DOHH2 (cell line): ENCODE results near the gene SYTL1.

Experiments
- H3F3A ChIP-seq: fragments of 200-600 bp; sonication (generic), shearing (Covaris generic); 2 replicates; pipeline ENCODE4 v1.6.0; 2016; ENCODE audit warnings: antibody characterized with exemption, mild to moderate bottlenecking; ENCODE audit not compliant: control insufficient read depth, insufficient read depth
- H3K27ac ChIP-seq: fragments of 200-600 bp; sonication (generic); 2 replicates; pipeline ENCODE4 v1.5.1; 2014; ENCODE audit warnings: low read depth, mild to moderate bottlenecking, low read length, moderate library complexity
- H3K27me3 ChIP-seq: fragments of 200-600 bp; sonication (generic); 2 replicates; pipeline ENCODE4 v1.6.1; 2014; ENCODE audit warnings: mild to moderate bottlenecking, low read length, mixed read lengths; ENCODE audit not compliant: control insufficient read depth
- H3K36me3 ChIP-seq: fragments of 200-600 bp; sonication (generic); 2 replicates; pipeline ENCODE4 v1.6.1; 2014; ENCODE audit warnings: mild to moderate bottlenecking, low read length, moderate library complexity, mixed read lengths; ENCODE audit not compliant: control insufficient read depth
- H3K4me1 ChIP-seq: fragments of 200-600 bp; sonication (generic); 2 replicates; pipeline ENCODE4 v1.6.1; 2014; ENCODE audit warnings: mild to moderate bottlenecking, low read length, mixed read lengths; ENCODE audit not compliant: control insufficient read depth
- H3K4me2 ChIP-seq: fragments of 200-600 bp; sonication (generic); 2 replicates; pipeline ENCODE4 v1.6.0; 2014; ENCODE audit warnings: mild to moderate bottlenecking, low read length, moderate library complexity
- H3K4me3 ChIP-seq: fragments of 200-600 bp; sonication (generic); 2 replicates; pipeline ENCODE4 v1.5.1; 2014; ENCODE audit warnings: mild to moderate bottlenecking, low read length, mixed read lengths
- H3K79me2 ChIP-seq: fragments of 200-600 bp; sonication (generic); 2 replicates; pipeline ENCODE4 v1.6.1; 2014; ENCODE audit warnings: mild to moderate bottlenecking, low read length, mixed read lengths; ENCODE audit not compliant: control insufficient read depth
- H3K9me2 ChIP-seq: fragments of 200-600 bp; sonication (generic); replicated peaks from 2 replicates; pipeline ENCODE4 v1.6.1; 2014; ENCODE audit warnings: mild to moderate bottlenecking, low read length, mixed read lengths; ENCODE audit not compliant: control insufficient read depth
- H3K9me3 ChIP-seq: fragments of 200-600 bp; sonication (generic); 2 replicates; pipeline ENCODE4 v1.6.1; 2014; ENCODE audit warnings: antibody characterized with exemption, low read length, mixed read lengths; ENCODE audit not compliant: control insufficient read depth, insufficient read depth
- H4K20me1 ChIP-seq: fragments of 200-600 bp; sonication (generic); 2 replicates; pipeline ENCODE4 v1.6.0; 2014; ENCODE audit warnings: low read depth, mild to moderate bottlenecking, antibody characterized with exemption, low read length, moderate library complexity; ENCODE audit not compliant: control insufficient read depth, insufficient read depth
- EZH2phosphoT487 ChIP-seq: fragments of 200-600 bp; sonication (generic); IDR thresholded peaks from 2 replicates; pipeline ENCODE4 v1.6.1; 2017; ENCODE audit warnings: borderline replicate concordance, mild to moderate bottlenecking, antibody characterized with exemption, low read length, moderate library complexity, mixed read lengths
- TF ChIP-seq, protein P1 (sequence below): fragments of 200-600 bp; sonication (generic); IDR thresholded peaks from one replicate; pipeline ENCODE4 v1.5.1; 2014; ENCODE audit warnings: antibody characterized with exemption, mild to moderate bottlenecking, low read depth, low read length; ENCODE audit not compliant: poor library complexity, severe bottlenecking

The SYTL1 gene

DNA sequence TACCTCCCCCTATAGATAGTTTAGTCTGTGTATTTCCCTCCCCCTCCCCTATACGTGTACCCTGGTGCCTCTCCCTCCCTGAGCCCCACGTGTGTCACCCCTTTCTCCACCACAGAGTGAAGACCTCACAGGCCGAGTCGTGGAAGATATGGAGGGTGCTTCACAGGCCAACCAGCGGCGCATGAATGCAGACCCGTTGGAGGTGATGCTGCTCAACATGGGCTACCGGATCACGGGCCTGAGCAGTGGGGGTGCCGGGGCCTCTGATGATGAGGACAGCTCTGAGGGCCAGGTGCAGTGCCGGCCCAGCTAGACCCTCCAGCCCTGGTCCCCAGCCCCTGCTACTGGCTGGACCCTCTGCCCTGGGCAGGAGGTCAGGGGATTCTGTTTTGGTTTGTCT lies 35.8 kb upstream of the SYTL1 start:
- no peaks in the 10 kb centered on the region for H3F3A ChIP-seq

GRCh38 chr1:27306892-27307761 lies 34.7 kb upstream of the SYTL1 start:
- Histone ChIP-seq H3K9me3 (no peaks in the 10 kb centered on the region), H3K4me3 (no peak overlapping the region), H3K79me2 (no peaks in the 10 kb centered on the region), H3K36me3 (no peaks in the 10 kb centered on the region), H3F3A (0 out of 2 replicates have a peak, but pooled peaks cover 2% of the 10 kb centered on the region), H4K20me1 (no peaks in the 10 kb centered on the region), H3K9me2 (no peaks in the 10 kb centered on the region), H3K27me3 (no peaks in the 10 kb centered on the region), H3K4me2 (no peak overlapping the region), H3K27ac (no peak overlapping the region), H3K4me1 (peaks cover 4% of the 10 kb centered on the region)
- no peak for TF ChIP-seq EZH2phosphoT487
- TF ChIP-seq, protein P1, sequence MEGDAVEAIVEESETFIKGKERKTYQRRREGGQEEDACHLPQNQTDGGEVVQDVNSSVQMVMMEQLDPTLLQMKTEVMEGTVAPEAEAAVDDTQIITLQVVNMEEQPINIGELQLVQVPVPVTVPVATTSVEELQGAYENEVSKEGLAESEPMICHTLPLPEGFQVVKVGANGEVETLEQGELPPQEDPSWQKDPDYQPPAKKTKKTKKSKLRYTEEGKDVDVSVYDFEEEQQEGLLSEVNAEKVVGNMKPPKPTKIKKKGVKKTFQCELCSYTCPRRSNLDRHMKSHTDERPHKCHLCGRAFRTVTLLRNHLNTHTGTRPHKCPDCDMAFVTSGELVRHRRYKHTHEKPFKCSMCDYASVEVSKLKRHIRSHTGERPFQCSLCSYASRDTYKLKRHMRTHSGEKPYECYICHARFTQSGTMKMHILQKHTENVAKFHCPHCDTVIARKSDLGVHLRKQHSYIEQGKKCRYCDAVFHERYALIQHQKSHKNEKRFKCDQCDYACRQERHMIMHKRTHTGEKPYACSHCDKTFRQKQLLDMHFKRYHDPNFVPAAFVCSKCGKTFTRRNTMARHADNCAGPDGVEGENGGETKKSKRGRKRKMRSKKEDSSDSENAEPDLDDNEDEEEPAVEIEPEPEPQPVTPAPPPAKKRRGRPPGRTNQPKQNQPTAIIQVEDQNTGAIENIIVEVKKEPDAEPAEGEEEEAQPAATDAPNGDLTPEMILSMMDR: no peak

More for the DNA sequence above, 35.8 kb upstream of the SYTL1 start:
- H3K36me3 ChIP-seq: peaks cover 5% of the 10 kb centered on the region; the same call in 1 of the 2 replicates
- H3K4me3 ChIP-seq: no peak overlapping the region
- no peak for TF ChIP-seq EZH2phosphoT487
- TF ChIP-seq, protein P1: no peak
- H4K20me1 ChIP-seq: no peaks in the 10 kb centered on the region
- no peaks in the 10 kb centered on the region for H3K9me3 ChIP-seq
- H3K27me3 ChIP-seq: no peaks in the 10 kb centered on the region
- H3K4me2 ChIP-seq: no peak overlapping the region
- peaks cover 4% of the 10 kb centered on the region for H3K4me1 ChIP-seq
- no peak overlapping the region for H3K27ac ChIP-seq
- no peaks in the 10 kb centered on the region for H3K79me2 ChIP-seq
- H3K9me2 ChIP-seq: no peaks in the 10 kb centered on the region

- no peaks in the 10 kb centered on the region for H3K79me2 ChIP-seq
- no peak overlapping the region for H3K4me2 ChIP-seq
- H3K4me3 ChIP-seq: no peak overlapping the region
- peaks cover 4% of the 10 kb centered on the region for H3K4me1 ChIP-seq
- no peak overlapping the region for H3K27ac ChIP-seq
- 0 out of 2 replicates have a peak, but pooled peaks cover 2% of the 10 kb centered on the region for H3F3A ChIP-seq
- H3K27me3 ChIP-seq: no peaks in the 10 kb centered on the region
- H4K20me1 ChIP-seq: no peaks in the 10 kb centered on the region
- H3K36me3 ChIP-seq: no peaks in the 10 kb centered on the region
- H3K9me2 ChIP-seq: no peaks in the 10 kb centered on the region
- TF ChIP-seq, protein P1: no peak
- TF ChIP-seq EZH2phosphoT487: no peak
- H3K9me3 ChIP-seq: no peaks in the 10 kb centered on the region
Measured at GRCh38 chr1:27307874-27308598, 33.8 kb upstream of the SYTL1 start.
